UCSD-AML1 (cell line): Measurements from ENCODE around the gene RNU4-1.
"Not testable (repeated sequence)": the region's sequence is repeated elsewhere in the genome, so short reads cannot be mapped to it uniquely, and the experiment has no call there.

ENCODE experiments used
- DNase-seq: peaks from one replicate; lab custom pipeline; 2025; ENCODE audit not compliant: unreplicated experiment; lab: John Stamatoyannopoulos, UW

Gene RNU4-1

GRCh38 chr12:120259418-120260202 is 33.4 kb downstream of the RNU4-1 start:
- DNase-seq, result no peak

GRCh38 chr12:120258323-120258896 is 34.6 kb downstream of the RNU4-1 start:
- no peak for DNase-seq

- DNase-seq, result no peak
These were observed 35.8 kb downstream of the RNU4-1 start for GRCh38 chr12:120257041-120257821.

- DNase-seq, result no peak
These were observed 38.2 kb downstream of the RNU4-1 start for GRCh38 chr12:120254809-120255208.

GRCh38 chr12:120253313-120253712 is 39.7 kb downstream of the RNU4-1 start:
- not testable (repeated sequence) for DNase-seq

GRCh38 chr12:120252071-120252906 is 40.7 kb downstream of the RNU4-1 start:
- peak; percentile 57 for DNase-seq

- DNase-seq, result not testable (repeated sequence)
These were observed 41.5 kb downstream of the RNU4-1 start for GRCh38 chr12:120251364-120252070.

- DNase-seq, result peak; percentile 30
These were observed 42.9 kb downstream of the RNU4-1 start for GRCh38 chr12:120249875-120250795.

- no peak for DNase-seq
These were observed 43.7 kb downstream of the RNU4-1 start for GRCh38 chr12:120249266-120249874.

GRCh38 chr12:120247621-120248030 is 45.4 kb downstream of the RNU4-1 start:
- no peak for DNase-seq

- DNase-seq, result no peak
These were observed 45.9 kb downstream of the RNU4-1 start for GRCh38 chr12:120247183-120247582.

- not testable (repeated sequence) for DNase-seq
These were observed 46.3 kb downstream of the RNU4-1 start for GRCh38 chr12:120246705-120247104.
